WTC11 (cell line): ENCODE measurements around the gene NCOA6.

Experiments
- ATF2 ChIP-seq: sonication (generic); formaldehyde crosslinking; IDR thresholded peaks from 2 replicates; pipeline ENCODE4 v1.8.1; 2022; ENCODE audit warnings: low read depth, missing genetic modification reagents, borderline replicate concordance
- ATF6 ChIP-seq: sonication (generic); formaldehyde crosslinking; IDR thresholded peaks from 2 replicates; pipeline ENCODE4 v1.8.1; 2023; ENCODE audit warnings: mild to moderate bottlenecking, missing genetic modification reagents
- CTCF ChIP-seq: fragments of 200-600 bp; IDR thresholded peaks from 2 replicates; pipeline ENCODE4 v1.8.0; 2022; ENCODE audit warnings: antibody characterized with exemption
- MAX ChIP-seq: sonication (generic); formaldehyde crosslinking; IDR thresholded peaks from 2 replicates; pipeline ENCODE4 v1.8.0; 2022; ENCODE audit warnings: mild to moderate bottlenecking, missing genetic modification reagents
- RORB ChIP-seq: fragments of 250-450 bp; sonication (Bioruptor Pico); IDR thresholded peaks from 2 replicates; pipeline ENCODE4 v1.9.0; 2021; ENCODE audit warnings: mild to moderate bottlenecking
- ZNF532 ChIP-seq: fragments of 250-450 bp; sonication (Bioruptor Pico); IDR thresholded peaks from 2 replicates; pipeline ENCODE4 v1.9.0; 2021; ENCODE audit warnings: mild to moderate bottlenecking, borderline replicate concordance

- TF ChIP-seq ZNF532 (CRISPR knock-in tag) (no peak), CTCF (no peak), ATF2 (CRISPR knock-in tag) (no peak), MAX (CRISPR knock-in tag) (no peak), RORB (CRISPR knock-in tag) (no peak), ATF6 (CRISPR knock-in tag) (no peak)
These were observed 78.0 kb downstream of the NCOA6 start for GRCh38 chr20:34747479-34747878.
